Stimulated activated CD8-positive, alpha-beta memory T cell treated with anti-CD3 and anti-CD28 coated beads, Interleukin-7, amount 100 ng/mL, for 4 hours (primary cell): ENCODE measurements around the gene MYBPH.

Experiments used
- DNase-seq, 2 donors: peaks; one replicate each; pipeline ENCODE4 v3.0.0-alpha.2; 2020; ENCODE audit warnings: low read depth in 2 of 2

MYBPH gene

GRCh38 chr1:203129501-203130231 is 46.0 kb downstream of the MYBPH start:
- DNase-seq, result no peak

DNA sequence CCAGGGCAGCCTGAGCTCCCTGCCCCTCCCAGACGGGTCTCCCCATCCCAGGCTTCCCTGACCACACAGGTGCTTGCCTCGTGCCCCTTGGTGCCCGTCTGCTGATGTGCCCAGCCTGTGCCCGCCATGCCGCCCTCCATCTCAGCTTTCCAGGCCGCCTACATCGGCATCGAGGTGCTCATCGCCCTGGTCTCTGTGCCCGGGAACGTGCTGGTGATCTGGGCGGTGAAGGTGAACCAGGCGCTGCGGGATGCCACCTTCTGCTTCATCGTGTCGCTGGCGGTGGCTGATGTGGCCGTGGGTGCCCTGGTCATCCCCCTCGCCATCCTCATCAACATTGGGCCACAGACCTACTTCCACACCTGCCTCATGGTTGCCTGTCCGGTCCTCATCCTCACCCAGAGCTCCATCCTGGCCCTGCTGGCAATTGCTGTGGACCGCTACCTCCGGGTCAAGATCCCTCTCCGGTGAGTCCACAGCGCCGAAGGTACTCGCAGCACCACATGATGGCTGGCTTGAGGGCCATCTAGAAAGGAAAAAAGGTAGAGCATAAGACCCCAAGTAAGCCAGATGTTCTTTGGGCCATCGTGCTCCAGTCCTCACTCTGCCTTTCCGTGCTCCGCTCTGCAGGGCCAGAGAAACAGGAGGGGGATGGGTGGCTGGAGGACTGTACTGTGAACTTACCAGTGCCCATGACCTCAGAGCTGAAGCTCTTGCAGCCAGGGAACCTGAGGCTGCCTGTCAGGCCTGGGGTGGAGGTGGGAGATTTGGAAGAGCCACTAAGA is 46.7 kb downstream of the MYBPH start:
- no peak for DNase-seq

DNA sequence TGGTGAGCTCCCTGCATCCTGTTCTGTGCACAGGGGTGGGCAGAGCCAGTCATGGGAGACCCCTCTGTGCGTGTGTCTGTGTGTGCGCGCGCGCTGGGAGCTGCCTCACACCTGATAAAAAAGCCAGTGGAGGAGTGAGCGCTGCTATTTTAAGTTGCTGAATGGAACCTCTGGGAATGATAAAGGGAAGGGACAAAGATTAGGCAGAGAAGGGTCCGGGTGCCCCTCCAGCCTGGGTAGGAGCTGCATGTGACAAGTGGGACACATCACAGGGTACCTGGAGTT is 47.3 kb downstream of the MYBPH start:
- no peak for DNase-seq

GRCh38 chr1:203127666-203128430 is 47.8 kb downstream of the MYBPH start, which contains the start of gene ADORA1:
Gene ADORA1, plus strand, starts transcription at chr1:203127726. Its CDS starts 1,116 bp downstream, at chr1:203128842.
- DNase-seq, result no peak

GRCh38 chr1:203126866-203127665 is 48.6 kb downstream of the MYBPH start:
- no peak for DNase-seq

- DNase-seq, result no peak
These were observed 49.3 kb downstream of the MYBPH start for GRCh38 chr1:203126151-203126865.

GRCh38 chr1:203124546-203125317 is 50.9 kb downstream of the MYBPH start:
- no peak for DNase-seq

DNA sequence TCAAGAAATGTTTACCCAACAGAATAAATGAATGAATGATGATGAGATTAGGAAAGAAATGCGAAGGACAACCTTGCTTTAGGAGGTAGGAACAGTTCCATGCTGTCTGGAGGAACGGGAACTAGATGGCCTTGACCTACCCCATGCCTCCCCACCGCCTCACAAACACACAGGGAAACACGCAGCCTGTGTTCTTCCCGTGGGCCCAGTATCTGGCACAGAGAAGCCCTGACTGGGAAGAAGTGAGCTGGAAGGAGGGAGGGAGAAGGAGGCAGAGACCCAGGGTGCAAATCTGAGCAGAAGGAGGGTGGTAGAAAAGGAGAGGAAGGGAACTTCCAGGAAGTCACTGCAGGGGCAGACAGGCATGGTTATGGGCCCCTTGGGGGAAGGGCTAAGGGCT is 51.6 kb downstream of the MYBPH start:
- DNase-seq, result no peak

DNA sequence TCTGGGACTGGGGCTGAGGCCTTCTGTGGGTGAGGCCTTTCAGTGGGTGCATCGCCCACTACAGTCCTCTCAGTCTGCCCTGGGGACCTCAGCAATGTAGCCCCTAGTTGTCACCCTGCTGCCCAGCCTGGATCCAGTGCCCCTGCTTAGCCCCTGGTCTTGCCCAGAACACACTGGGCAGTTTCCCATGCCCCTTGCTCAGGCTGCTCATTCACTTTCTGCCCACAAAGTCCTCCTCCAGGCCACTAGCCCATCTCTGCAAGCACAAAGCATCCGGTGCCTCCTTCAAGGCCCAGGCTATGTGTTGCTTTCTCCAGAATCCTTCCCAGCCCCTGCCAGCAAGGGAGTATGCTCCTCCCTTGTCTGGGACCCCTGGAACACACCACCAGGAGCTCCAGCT is 53.5 kb downstream of the MYBPH start:
- DNase-seq, result no peak

DNA sequence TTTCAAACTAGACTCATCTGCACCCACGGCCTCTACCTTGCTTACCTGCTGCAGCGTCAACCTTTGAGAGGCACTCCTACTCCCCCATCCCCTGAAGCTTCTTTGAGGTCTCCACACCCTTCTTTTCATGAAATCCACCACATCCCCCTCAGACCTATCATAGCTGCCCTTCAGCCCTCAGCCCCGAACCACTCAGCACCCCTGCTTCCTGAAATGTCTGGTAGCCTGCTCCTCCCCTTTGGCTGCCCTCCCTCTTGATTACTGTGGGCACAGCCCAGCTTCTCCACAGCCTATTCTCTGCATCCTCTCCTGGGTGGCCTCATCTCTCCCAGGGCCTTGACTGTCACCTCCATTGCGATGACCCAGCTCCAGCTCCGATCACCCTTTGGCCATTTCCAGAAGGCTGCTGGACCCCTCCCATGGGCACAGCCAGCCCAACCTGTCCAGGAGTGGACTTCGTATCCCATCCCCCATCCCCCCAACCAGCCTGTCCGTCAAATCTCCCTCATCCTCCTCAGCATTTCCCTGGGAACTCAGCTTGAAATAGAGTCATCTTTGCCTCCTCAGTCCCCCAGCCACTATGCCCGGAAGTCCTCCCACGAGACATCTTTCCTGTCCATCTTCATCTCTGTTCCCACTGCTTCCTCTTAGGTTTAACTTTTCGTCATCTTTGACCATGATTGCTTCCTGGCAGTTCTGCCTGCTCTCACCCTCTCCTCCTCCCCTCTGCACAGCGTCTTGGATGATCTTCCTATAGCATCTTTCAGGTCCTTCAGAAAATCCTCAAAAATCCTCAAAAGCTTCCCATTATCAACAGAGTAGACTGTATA is 54.2 kb downstream of the MYBPH start:
- no peak for DNase-seq

GRCh38 chr1:203120325-203121153 is 55.1 kb downstream of the MYBPH start:
- DNase-seq, result no peak
